Natural killer cell (primary cell): ENCODE results near the gene EVI5. TPM values are rescaled to one million over a fixed set of nuclear protein-coding genes. Genes with fewer than 3 reads are reported as not detected.

Source experiments
- ATAC-seq, 3 donors: fragments of 150-1000 bp in 2 of 3; fragments of 200-7000 bp in 1 of 3; cut with Tn5 transposase; 1 replicate in 1 of 3; 2 replicates in 2 of 3; pipeline ENCODE4 v1.10.0; 2021; ENCODE audit warnings: mild to moderate bottlenecking in 2 of 3, moderate library complexity in 2 of 3
- DNase-seq, 2 donors: peaks; one replicate each; pipeline versions ENCODE4 v3.0.0 to v3.0.0-alpha.2; 2013 to 2021; ENCODE audit warnings: mixed read lengths in 1 of 2
- H3K27ac ChIP-seq: one replicate; pipeline ENCODE4 v1.5.1; 2013; ENCODE audit warnings: mild to moderate bottlenecking, low read length
- H3K27me3 ChIP-seq: one replicate; pipeline ENCODE4 v1.6.1; 2013; ENCODE audit warnings: low read length; ENCODE audit not compliant: control insufficient read depth, insufficient read depth
- H3K36me3 ChIP-seq: one replicate; pipeline ENCODE4 v1.6.1; 2013; ENCODE audit warnings: low read length; ENCODE audit not compliant: control insufficient read depth, insufficient read depth
- H3K4me1 ChIP-seq: one replicate; pipeline ENCODE4 v1.6.1; 2013; ENCODE audit warnings: low read length; ENCODE audit not compliant: control insufficient read depth, insufficient read depth
- H3K4me3 ChIP-seq: one replicate; pipeline ENCODE4 v1.5.1; 2013; ENCODE audit warnings: low read length
- H3K9me3 ChIP-seq: one replicate; pipeline ENCODE4 v1.6.1; 2013; ENCODE audit warnings: low read length; ENCODE audit not compliant: control insufficient read depth, insufficient read depth
- H3K27ac Mint-ChIP-seq, 2 donors: one replicate each; pipeline ENCODE4 v1.8.0; 2022; ENCODE audit warnings: mild to moderate bottlenecking in 2 of 2, mixed read lengths in 2 of 2, moderate library complexity in 1 of 2
- H3K27me3 Mint-ChIP-seq, 2 donors: one replicate each; pipeline ENCODE4 v1.8.0; 2022; ENCODE audit warnings: low read depth in 2 of 2, mixed read lengths in 2 of 2
- H3K36me3 Mint-ChIP-seq: one replicate; pipeline ENCODE4 v1.8.0; 2022; ENCODE audit warnings: mixed read lengths
- H3K4me1 Mint-ChIP-seq, 2 donors: one replicate each; pipeline ENCODE4 v1.8.0; 2022; ENCODE audit warnings: mixed read lengths in 2 of 2
- H3K4me3 Mint-ChIP-seq: one replicate; pipeline ENCODE4 v1.8.0; 2022; ENCODE audit warnings: mild to moderate bottlenecking, moderate library complexity, mixed read lengths
- H3K9me3 Mint-ChIP-seq, 2 donors: one replicate each; pipeline ENCODE4 v1.8.0; 2022; ENCODE audit warnings: mixed read lengths in 2 of 2
- WGBS: methylation state at CpG from one replicate; pipeline ENCODE4 v1.1.7; 2013; ENCODE audit warnings: missing lambda C conversion rate; ENCODE audit not compliant: insufficient coverage; 5-methylcytosine and 5-hydroxymethylcytosine counted together
- intact Hi-C: fragments of 100-400 bp; cut with micrococcal nuclease; formaldehyde crosslinking; loops from one replicate; pipeline ENCODE4 v1.14.2; 2022
- total RNA-seq, 4 donors: library from RNA; stranded (reverse); fragments of 120-200 nt in 1 of 4; gene quantifications; one replicate each; pipeline versions ENCODE4 v1.2.3 to v1.2.4, GENCODE V29; 2013 to 2022
- TF ChIP-seq, protein P1 (sequence below): fragments of 200-600 bp; IDR thresholded peaks from one replicate; pipeline ENCODE4 v1.8.0; 2022; ENCODE audit warnings: antibody characterized with exemption

EVI5 gene
- total RNA-seq, 3 donors from 2014 or later (not counting 1 experiment from before 2014, with no cell fraction given), result 3.9 to 6.0 (median 5.5) TPM

DNA sequence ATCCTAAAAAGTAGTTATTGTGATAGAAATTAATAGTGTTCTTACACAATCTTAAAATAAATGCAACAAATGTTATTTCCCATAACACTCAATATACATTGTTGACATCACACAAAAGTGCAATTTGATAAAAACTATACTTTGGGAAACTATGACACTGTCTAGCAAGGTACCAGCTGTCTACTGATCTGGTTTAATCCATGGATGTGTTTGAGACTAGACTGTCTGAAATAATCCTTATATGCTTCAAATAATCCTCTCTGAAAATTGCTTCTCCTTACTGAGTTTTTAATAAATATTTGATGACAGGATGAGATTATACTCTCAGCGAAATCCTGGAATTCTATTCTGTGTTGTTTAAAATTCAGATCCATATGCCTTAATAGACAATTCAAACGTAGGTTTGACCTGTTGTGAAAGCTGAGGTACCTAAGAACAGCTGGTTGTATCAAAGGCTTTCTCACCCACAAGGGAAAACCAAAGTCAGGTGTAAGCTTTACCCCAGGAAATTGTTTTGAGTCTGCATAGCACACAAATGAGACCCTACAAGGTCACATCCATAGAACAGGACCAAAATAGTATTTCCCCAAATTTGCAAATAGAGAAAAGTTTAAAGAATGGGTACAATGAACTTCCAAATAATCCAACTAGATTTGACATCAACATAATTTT lies 289.4 kb downstream of the EVI5 start:
- H3K4me3 ChIP-seq, result no peak overlapping the region
- no peaks in the 10 kb centered on the region for H3K27me3 ChIP-seq
- H3K4me1 ChIP-seq, result no peaks in the 10 kb centered on the region
- Mint-ChIP-seq H3K9me3 (no peaks in the 10 kb centered on the region), H3K4me3 (no peak overlapping the region), H3K27me3 (no peaks in the 10 kb centered on the region), H3K36me3 (no peaks in the 10 kb centered on the region), H3K27ac (no peak overlapping the region), H3K4me1 (no peaks in the 10 kb centered on the region)
- H3K9me3 ChIP-seq, result no peaks in the 10 kb centered on the region
- intact Hi-C loops, result no loop called here
- DNase-seq, result peak in 1 of 2 donors; percentile 47
- TF ChIP-seq, protein P1, sequence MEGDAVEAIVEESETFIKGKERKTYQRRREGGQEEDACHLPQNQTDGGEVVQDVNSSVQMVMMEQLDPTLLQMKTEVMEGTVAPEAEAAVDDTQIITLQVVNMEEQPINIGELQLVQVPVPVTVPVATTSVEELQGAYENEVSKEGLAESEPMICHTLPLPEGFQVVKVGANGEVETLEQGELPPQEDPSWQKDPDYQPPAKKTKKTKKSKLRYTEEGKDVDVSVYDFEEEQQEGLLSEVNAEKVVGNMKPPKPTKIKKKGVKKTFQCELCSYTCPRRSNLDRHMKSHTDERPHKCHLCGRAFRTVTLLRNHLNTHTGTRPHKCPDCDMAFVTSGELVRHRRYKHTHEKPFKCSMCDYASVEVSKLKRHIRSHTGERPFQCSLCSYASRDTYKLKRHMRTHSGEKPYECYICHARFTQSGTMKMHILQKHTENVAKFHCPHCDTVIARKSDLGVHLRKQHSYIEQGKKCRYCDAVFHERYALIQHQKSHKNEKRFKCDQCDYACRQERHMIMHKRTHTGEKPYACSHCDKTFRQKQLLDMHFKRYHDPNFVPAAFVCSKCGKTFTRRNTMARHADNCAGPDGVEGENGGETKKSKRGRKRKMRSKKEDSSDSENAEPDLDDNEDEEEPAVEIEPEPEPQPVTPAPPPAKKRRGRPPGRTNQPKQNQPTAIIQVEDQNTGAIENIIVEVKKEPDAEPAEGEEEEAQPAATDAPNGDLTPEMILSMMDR, result no peak
- H3K27ac ChIP-seq, result no peak overlapping the region
- ATAC-seq, result no peak
- WGBS, result 62% methylated on average over 2 of the region's 2 CpGs
- no peaks in the 10 kb centered on the region for H3K36me3 ChIP-seq

DNA sequence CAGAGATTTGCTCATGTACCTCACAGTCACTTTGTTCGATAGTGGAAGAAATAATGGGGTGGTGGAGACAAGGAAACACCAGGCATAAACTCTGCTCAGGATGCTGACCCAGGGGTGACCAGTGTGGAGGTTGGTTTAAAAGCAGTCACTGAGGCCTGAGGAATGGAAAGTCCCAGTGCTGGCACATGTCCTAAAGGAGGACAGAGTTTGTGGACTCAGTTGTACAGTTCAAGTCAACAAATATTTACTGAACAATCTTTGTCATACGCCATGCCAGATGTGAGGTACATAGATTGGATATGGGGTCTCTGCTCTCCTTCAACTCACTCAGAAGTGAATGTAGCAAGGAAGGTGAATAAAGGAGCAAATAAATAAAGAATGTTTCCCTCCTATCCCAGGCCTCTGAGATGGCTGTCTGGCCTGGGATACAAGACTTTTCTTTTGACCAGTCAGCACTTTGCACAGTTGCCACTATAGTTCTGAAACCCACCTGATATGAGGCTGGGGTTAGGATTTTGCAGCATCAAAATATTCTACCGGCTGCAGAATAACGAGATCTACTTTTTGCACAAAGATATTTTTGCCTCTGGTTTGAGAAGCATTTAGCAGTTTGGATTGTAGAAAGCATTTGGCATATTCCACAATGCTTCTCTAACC lies 290.3 kb downstream of the EVI5 start:
- 93% methylated on average over 4 of the region's 4 CpGs for WGBS
- Mint-ChIP-seq H3K36me3 (no peaks in the 10 kb centered on the region), H3K27ac (no peak overlapping the region), H3K9me3 (no peaks in the 10 kb centered on the region), H3K4me3 (no peak overlapping the region), H3K27me3 (no peaks in the 10 kb centered on the region), H3K4me1 (no peaks in the 10 kb centered on the region)
- Histone ChIP-seq H3K36me3 (no peaks in the 10 kb centered on the region), H3K27me3 (no peaks in the 10 kb centered on the region), H3K9me3 (no peaks in the 10 kb centered on the region), H3K4me3 (no peak overlapping the region), H3K4me1 (no peaks in the 10 kb centered on the region), H3K27ac (no peak overlapping the region)
- intact Hi-C loops, result no loop called here
- DNase-seq, result no peak
- ATAC-seq, result no peak
- TF ChIP-seq, protein P1, result no peak

DNA sequence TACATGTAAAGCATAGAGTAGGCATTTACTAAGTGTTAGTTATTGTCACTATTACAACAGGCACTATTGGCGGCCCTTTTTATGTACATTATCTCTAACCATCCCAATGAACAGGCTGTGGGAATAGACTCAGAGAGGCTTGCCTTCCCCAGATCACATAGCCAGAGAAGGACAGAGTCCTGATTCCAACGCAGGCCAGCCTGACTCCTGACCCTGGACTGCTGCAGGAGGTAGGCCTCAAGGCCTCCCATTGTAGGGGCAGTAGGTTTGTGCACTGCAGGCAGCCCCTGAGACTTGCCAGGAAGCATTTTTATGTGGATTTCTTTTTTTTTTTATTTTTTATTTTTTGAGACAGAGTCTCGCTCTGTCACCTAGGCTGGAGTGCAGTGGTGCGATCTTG lies 291.8 kb downstream of the EVI5 start:
- H3K4me1 Mint-ChIP-seq, result no peaks in the 10 kb centered on the region
- H3K36me3 Mint-ChIP-seq, result no peaks in the 10 kb centered on the region
- TF ChIP-seq, protein P1, result no peak

More for the DNA sequence above, 291.8 kb downstream of the EVI5 start:
- Histone ChIP-seq H3K27ac (no peak overlapping the region), H3K4me1 (no peaks in the 10 kb centered on the region), H3K27me3 (no peaks in the 10 kb centered on the region), H3K9me3 (no peaks in the 10 kb centered on the region), H3K36me3 (no peaks in the 10 kb centered on the region), H3K4me3 (no peak overlapping the region)
- H3K27me3 Mint-ChIP-seq, result no peaks in the 10 kb centered on the region
- DNase-seq, result no peak
- no peak for ATAC-seq
- 96% methylated on average over 4 of the region's 4 CpGs for WGBS
- H3K9me3 Mint-ChIP-seq, result no peaks in the 10 kb centered on the region
- intact Hi-C loops, result no loop called here
- H3K27ac Mint-ChIP-seq, result no peak overlapping the region
- H3K4me3 Mint-ChIP-seq, result no peak overlapping the region
